HepG2 (cell line): ENCODE results near the gene PRSS53. TPM values are rescaled to one million over a fixed set of nuclear protein-coding genes. Genes with fewer than 3 reads are reported as not detected.

Source experiments
- ATAC-seq: fragments of 200-7000 bp; cut with Tn5 transposase; 3 replicates; pipeline ENCODE4 v1.9.1; 2020; ENCODE audit warnings: mild to moderate bottlenecking, moderate library complexity
- BruUV-seq: library from RNA; stranded (reverse); fragments of 400-500 nt; replicated peaks from 2 replicates; lab custom pipeline; 2021; lab: Mats Ljungman, UMichigan
- CTCF ChIA-PET: fragments of 300-600 bp; formaldehyde crosslinking; extraction: SDS; loops from one replicate; lab custom pipeline; 2021; ENCODE audit warnings: low total read pairs, inconsistent platforms, low intra/inter-chr PET ratio; lab: Yijun Ruan, JAX
- POLR2A ChIA-PET: fragments of 350-600 bp; sonication (Branson Sonifier 250); formaldehyde crosslinking; loops from one replicate; lab custom pipeline; 2020; ENCODE audit warnings: antibody characterized with exemption, inconsistent platforms; lab: Yijun Ruan, JAX
- DNase-seq: peaks from one replicate; pipeline ENCODE4 v3.0.0-alpha.2; 2015; ENCODE audit warnings: low spot score
- FAIRE-seq: peaks from 3 replicates; lab custom pipeline; 2011; peaks lifted over from hg19 to GRCh38; lab: Jason Lieb, UNC
- H2AFZ ChIP-seq: one replicate; pipeline ENCODE4 v1.6.1; 2011; ENCODE audit warnings: low read length, inconsistent platforms
- H3K27ac ChIP-seq: fragments of 300-600 bp; 3 replicates; pipeline ENCODE4 v1.8.0; 2011; ENCODE audit warnings: mixed run types, mild to moderate bottlenecking, mixed read lengths, low read length, inconsistent platforms; ENCODE audit not compliant: insufficient read depth; ENCODE audit errors: extremely low read length
- H3K27me3 ChIP-seq, 2 experiments: fragments of 200-600 bp in 1 of 2; 2 replicates in 1 of 2; 3 replicates in 1 of 2; pipeline versions ENCODE4 v1.6.0 to v1.8.0; 2011; ENCODE audit warnings: low read length in 2 of 2, mild to moderate bottlenecking in 2 of 2, moderate library complexity in 2 of 2, inconsistent platforms in 1 of 2; ENCODE audit not compliant: insufficient read depth in 2 of 2, control insufficient read depth in 1 of 2
- H3K36me3 ChIP-seq, 2 experiments: fragments of 200-600 bp in 1 of 2; replicated peaks in 1 of 2; 2 replicates in 1 of 2; 3 replicates in 1 of 2; pipeline versions ENCODE4 v1.5.1 to v1.8.0; 2011; ENCODE audit warnings: low read length in 2 of 2, inconsistent platforms in 1 of 2; ENCODE audit not compliant: insufficient read depth in 2 of 2, control insufficient read depth in 1 of 2
- H3K4me1 ChIP-seq: 2 replicates; pipeline ENCODE4 v1.5.1; 2012; ENCODE audit warnings: low read length, inconsistent platforms; ENCODE audit not compliant: insufficient read depth
- H3K4me2 ChIP-seq: 2 replicates; pipeline ENCODE4 v1.6.0; 2011; ENCODE audit warnings: low read depth, low read length, inconsistent platforms
- H3K4me3 ChIP-seq, 3 experiments: fragments of 200-600 bp in 1 of 3; sonication (generic), shearing (Covaris generic) in 1 of 3; replicated peaks in 1 of 3; 2 replicates each; pipeline ENCODE4 v1.5.1; 2011 to 2016; ENCODE audit warnings: low read length in 3 of 3, inconsistent platforms in 2 of 3, low read depth in 2 of 3, mild to moderate bottlenecking in 2 of 3, control low read depth in 1 of 3, mixed read lengths in 1 of 3; ENCODE audit not compliant: insufficient read depth in 1 of 3
- H3K79me2 ChIP-seq: one replicate; pipeline ENCODE4 v1.6.1; 2011; ENCODE audit warnings: low read length, inconsistent platforms; ENCODE audit not compliant: insufficient read depth
- H3K9ac ChIP-seq: 2 replicates; pipeline ENCODE4 v1.6.0; 2011; ENCODE audit warnings: mild to moderate bottlenecking, low read depth, low read length, inconsistent platforms; ENCODE audit not compliant: insufficient read depth
- H3K9me3 ChIP-seq: 2 replicates; pipeline ENCODE4 v1.5.1; 2012; ENCODE audit warnings: mild to moderate bottlenecking, low read length
- H4K20me1 ChIP-seq: 2 replicates; pipeline ENCODE4 v1.6.0; 2011; ENCODE audit warnings: inconsistent platforms, mild to moderate bottlenecking, low read length, moderate library complexity; ENCODE audit not compliant: insufficient read depth
- AGO2 ChIP-seq: fragments of 200-400 bp; formaldehyde crosslinking; optimal IDR thresholded peaks from 2 replicates; pipeline ENCODE3; 2017; ENCODE audit warnings: mild to moderate bottlenecking, low read depth, low read length, moderate library complexity
- AKAP8 ChIP-seq: sonication (generic); formaldehyde crosslinking; IDR thresholded peaks from 2 replicates; pipeline ENCODE4 v1.5.1; 2020; ENCODE audit warnings: mild to moderate bottlenecking, missing genetic modification reagents
- CEBPB ChIP-seq: IDR thresholded peaks from 2 replicates; pipeline ENCODE4 v1.6.1; 2011; ENCODE audit warnings: low read depth, low read length, improper control_type of control experiment, borderline replicate concordance
- EEA1 ChIP-seq: sonication (generic); formaldehyde crosslinking; IDR thresholded peaks from 2 replicates; pipeline ENCODE4 v1.5.1; 2020; ENCODE audit warnings: mild to moderate bottlenecking, missing genetic modification reagents, borderline replicate concordance
- RBFOX2 ChIP-seq: fragments of 200-400 bp; formaldehyde crosslinking; IDR thresholded peaks from 2 replicates; pipeline ENCODE4 v1.6.1; 2017; ENCODE audit warnings: low read depth, mild to moderate bottlenecking, low read length
- TOPORS ChIP-seq: sonication (generic); formaldehyde crosslinking; IDR thresholded peaks from 2 replicates; pipeline ENCODE4 v1.8.0; 2023; ENCODE audit warnings: mild to moderate bottlenecking, missing genetic modification reagents
- WGBS: methylation state at CpG from one replicate; pipeline ENCODE4 v1.1.6; 2017; ENCODE audit warnings: low lambda C conversion rate; 5-methylcytosine and 5-hydroxymethylcytosine counted together
- in situ Hi-C: cut with HindIII; loops from 2 replicates; pipeline ENCODE4 v1.10.0; 2017; ENCODE audit warnings: low pct_unique_long_range_greater_than_20kb; ENCODE audit not compliant: extremely low pct_ligation_motif_present
- intact Hi-C: fragments of 100-400 bp; cut with micrococcal nuclease; formaldehyde crosslinking; loops from one replicate; pipeline ENCODE4 v1.10.0; 2022; ENCODE audit not compliant: unreplicated experiment
- polyA plus RNA-seq, 8 experiments: library from polyadenylated mRNA; depleted of rRNA in 3 of 8; stranded (reverse) in 7 of 8; unstranded in 1 of 8; fragments of >200 nt; fragmentation: Illumina TruSeq in 4 of 8; extraction: Trizol in 4 of 8; gene quantifications; 2 replicates each; pipeline versions ENCODE4 v1.2.1 to v1.2.3, GENCODE V29; 2011 to 2016; ENCODE audit warnings: low read depth in 4 of 8, missing spikeins in 1 of 8, mixed read lengths in 1 of 8; ENCODE audit not compliant: insufficient read depth in 1 of 8
- total RNA-seq, 5 experiments: library from RNA; depleted of rRNA; stranded (reverse); fragments of >200 nt; fragmentation: Illumina TruSeq; extraction: Trizol; gene quantifications; 2 replicates each; pipeline ENCODE4 v1.2.3, GENCODE V29; 2016; ENCODE audit warnings: low read depth in 1 of 5

PRSS53 gene
- total and polyA plus RNA-seq, 2 of the 13 experiments (the other 11 are each of a cell fraction or from before 2014, with no cell fraction given) = 2.2 to 7.4 TPM

DNA sequence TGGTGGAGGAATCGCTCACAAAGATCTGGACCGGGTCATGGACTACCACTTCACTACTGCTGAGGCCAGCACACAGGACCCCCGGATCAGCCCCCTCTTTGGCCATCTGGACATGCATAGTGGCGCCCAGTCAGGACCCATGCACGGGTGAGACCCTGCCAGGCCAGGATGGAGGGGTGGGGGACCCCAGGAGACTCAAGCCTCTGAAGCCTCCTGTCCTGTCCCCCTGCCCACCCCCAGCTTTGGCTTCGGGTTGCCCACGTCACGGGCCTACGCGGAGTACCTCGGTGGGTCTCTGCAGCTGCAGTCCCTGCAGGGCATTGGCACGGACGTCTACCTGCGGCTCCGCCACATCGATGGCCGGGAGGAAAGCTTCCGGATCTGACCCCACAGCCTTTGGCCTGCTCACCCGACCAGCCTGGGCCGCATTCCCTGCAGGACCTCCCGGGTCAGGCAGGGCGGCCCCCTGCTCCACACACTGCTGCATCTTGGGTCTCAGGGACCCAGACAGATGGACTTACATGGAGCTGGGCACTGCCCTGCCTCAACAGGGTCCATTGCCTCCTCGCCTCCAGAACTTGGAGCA is 23.2 kb upstream of the PRSS53 start:
- Histone ChIP-seq H3K4me1 (peaks cover 51% of the 10 kb centered on the region), H3K36me3 (peaks cover 20 to 35% of the 10 kb centered on the region in 2 experiments), H3K27me3 (no peaks in the 10 kb centered on the region), H3K4me3 (no peak overlapping the region), H4K20me1 (no peaks in the 10 kb centered on the region), H3K9ac (no peak overlapping the region), H3K9me3 (no peaks in the 10 kb centered on the region), H3K79me2 (peaks cover 12% of the 10 kb centered on the region), H2AFZ (no peak overlapping the region), H3K4me2 (no peak overlapping the region), H3K27ac (no peak overlapping the region)
- intact Hi-C loops (no loop called here), in situ Hi-C loops (no loop called here)
- ATAC-seq (no peak), FAIRE-seq (no peak), DNase-seq (no peak)
- TF ChIP-seq TOPORS (CRISPR knock-in tag) (no peak), CEBPB (no peak), RBFOX2 (peak; percentile 62), EEA1 (CRISPR knock-in tag) (0 out of 2 replicates have a peak, but pooled peaks have one; percentile 33), AKAP8 (0 out of 2 replicates have a peak, but pooled peaks have one; percentile 27), AGO2 (peak; percentile 79)
- 96% methylated on average over 18 of the region's 23 CpGs for WGBS
- ChIA-PET CTCF (no interaction called here), POLR2A (interaction anchor here (0.9 kb wide), 1 partner anchor 38 kb away, joined by 3 read pairs; the partner anchor contains the start of genes ZNF646 and ZNF668)
- BruUV-seq = no TSS peak
